Neural cell (in vitro differentiated cells): ENCODE data around the gene GRID1. TPM values are rescaled to one million over a fixed set of nuclear protein-coding genes. Genes with fewer than 3 reads are reported as not detected.

ENCODE experiments used
- H2AFZ ChIP-seq: fragments of 200-600, 300-800 bp; sonication (generic), shearing (Covaris generic); 2 replicates; pipeline ENCODE4 v1.6.0; 2014; ENCODE audit warnings: low read depth, mild to moderate bottlenecking, antibody characterized with exemption, low read length, moderate library complexity
- H3F3A ChIP-seq: fragments of 200-600 bp; shearing (Covaris generic); 2 replicates; pipeline ENCODE4 v1.6.1; 2016; ENCODE audit warnings: mild to moderate bottlenecking, moderate library complexity, mixed read lengths, antibody characterized with exemption, low read length; ENCODE audit not compliant: insufficient read depth, poor library complexity, severe bottlenecking
- H3K27ac ChIP-seq: fragments of 200-600, 300-800 bp; sonication (generic), shearing (Covaris generic); 2 replicates; pipeline ENCODE4 v1.5.1; 2014; ENCODE audit warnings: mild to moderate bottlenecking, low read length, moderate library complexity
- H3K27me3 ChIP-seq: fragments of 300-800, 200-600 bp; sonication (generic), shearing (Covaris generic); 2 replicates; pipeline ENCODE4 v1.6.0; 2014; ENCODE audit warnings: mild to moderate bottlenecking, low read depth, low read length, moderate library complexity; ENCODE audit not compliant: insufficient read depth
- H3K36me3 ChIP-seq: fragments of 300-800, 200-600 bp; sonication (generic), shearing (Covaris generic); 2 replicates; pipeline ENCODE4 v1.5.1; 2014; ENCODE audit warnings: mild to moderate bottlenecking, antibody characterized with exemption, low read length, moderate library complexity; ENCODE audit not compliant: insufficient read depth
- H3K4me2 ChIP-seq: fragments of 300-800, 200-600 bp; sonication (generic), shearing (Covaris generic); 2 replicates; pipeline ENCODE4 v1.6.0; 2014; ENCODE audit warnings: mild to moderate bottlenecking, low read length
- H3K4me3 ChIP-seq: fragments of 300-800, 200-600 bp; sonication (generic), shearing (Covaris generic); 2 replicates; pipeline ENCODE4 v1.5.1; 2014; ENCODE audit warnings: mild to moderate bottlenecking, low read length, moderate library complexity
- H3K79me2 ChIP-seq: fragments of 200-600 bp; shearing (Covaris generic); replicated peaks from 2 replicates; pipeline ENCODE4 v1.6.0; 2014; ENCODE audit warnings: mild to moderate bottlenecking, low read length, moderate library complexity; ENCODE audit not compliant: insufficient read depth
- H3K9ac ChIP-seq: fragments of 300-800, 200-600 bp; sonication (generic), shearing (Covaris generic); 2 replicates; pipeline ENCODE4 v1.6.1; 2016; ENCODE audit warnings: mild to moderate bottlenecking, low read length, mixed read lengths
- H3K9me2 ChIP-seq: fragments of 200-600 bp; shearing (Covaris generic); 2 replicates; pipeline ENCODE4 v1.6.1; 2016; ENCODE audit warnings: mild to moderate bottlenecking, low read length, mixed read lengths; ENCODE audit not compliant: insufficient read depth
- H3K9me3 ChIP-seq: fragments of 200-600, 300-800 bp; sonication (generic), shearing (Covaris generic); 2 replicates; pipeline ENCODE4 v1.6.1; 2016; ENCODE audit warnings: mild to moderate bottlenecking, mixed run types, low read length, moderate library complexity, mixed read lengths
- H4K20me1 ChIP-seq: fragments of 200-600 bp; shearing (Covaris generic); 2 replicates; pipeline ENCODE4 v1.6.1; 2016; ENCODE audit warnings: mild to moderate bottlenecking, mixed run types; ENCODE audit not compliant: insufficient read depth
- EP300 ChIP-seq: fragments of 450-650 bp; conservative IDR thresholded peaks from 2 replicates; pipeline ENCODE4 v1.6.1; 2014; ENCODE audit warnings: antibody characterized with exemption, mild to moderate bottlenecking, moderate library complexity; ENCODE audit not compliant: poor library complexity, severe bottlenecking
- EZH2 ChIP-seq: fragments of 200-600, 300-800 bp; shearing (Covaris generic), sonication (generic); IDR thresholded peaks from 2 replicates; pipeline ENCODE4 v1.6.1; 2014; ENCODE audit warnings: antibody characterized with exemption, low read length, borderline replicate concordance, mild to moderate bottlenecking; ENCODE audit not compliant: insufficient read depth, poor library complexity, severe bottlenecking
- MXI1 ChIP-seq: fragments of 450-650 bp; conservative IDR thresholded peaks from 2 replicates; pipeline ENCODE4 v1.6.1; 2014; ENCODE audit warnings: antibody characterized with exemption, mild to moderate bottlenecking; ENCODE audit not compliant: poor library complexity, severe bottlenecking
- POLR2AphosphoS5 ChIP-seq: IDR thresholded peaks from 2 replicates; pipeline ENCODE4 v1.6.1; 2012
- RAD21 ChIP-seq: fragments of 450-650 bp; conservative IDR thresholded peaks from 2 replicates; pipeline ENCODE4 v1.6.1; 2014; ENCODE audit warnings: antibody characterized with exemption, mild to moderate bottlenecking, moderate library complexity
- SMC3 ChIP-seq: fragments of 450-650 bp; conservative IDR thresholded peaks from 2 replicates; pipeline ENCODE4 v1.6.1; 2014; ENCODE audit warnings: antibody characterized with exemption, mild to moderate bottlenecking, moderate library complexity; ENCODE audit not compliant: poor library complexity
- TAF1 ChIP-seq: IDR thresholded peaks from 2 replicates; pipeline ENCODE4 v1.6.1; 2012; ENCODE audit warnings: low read depth
- polyA plus RNA-seq: library from polyadenylated mRNA; depleted of rRNA; stranded (reverse); fragments of >200 nt; gene quantifications from 2 replicates; pipeline ENCODE4 v1.2.3, GENCODE V29; 2014
- small RNA-seq, 3 experiments: library from RNA; depleted of rRNA; stranded (forward); fragments of <200 nt; gene quantifications; one replicate each; pipeline ENCODE3, GENCODE V24; 2012
- TF ChIP-seq, protein P1 (sequence below): fragments of 450-650 bp; IDR thresholded peaks from 2 replicates; pipeline ENCODE4 v1.5.1; 2014; ENCODE audit warnings: antibody characterized with exemption, mild to moderate bottlenecking, moderate library complexity; ENCODE audit not compliant: poor library complexity, severe bottlenecking
- TF ChIP-seq, protein P2 (sequence below): IDR thresholded peaks from 2 replicates; pipeline ENCODE4 v1.6.1; 2012; ENCODE audit warnings: borderline replicate concordance

Gene GRID1
- polyA plus RNA-seq, 1 donor from 2014 or later = 7.3 TPM

DNA sequence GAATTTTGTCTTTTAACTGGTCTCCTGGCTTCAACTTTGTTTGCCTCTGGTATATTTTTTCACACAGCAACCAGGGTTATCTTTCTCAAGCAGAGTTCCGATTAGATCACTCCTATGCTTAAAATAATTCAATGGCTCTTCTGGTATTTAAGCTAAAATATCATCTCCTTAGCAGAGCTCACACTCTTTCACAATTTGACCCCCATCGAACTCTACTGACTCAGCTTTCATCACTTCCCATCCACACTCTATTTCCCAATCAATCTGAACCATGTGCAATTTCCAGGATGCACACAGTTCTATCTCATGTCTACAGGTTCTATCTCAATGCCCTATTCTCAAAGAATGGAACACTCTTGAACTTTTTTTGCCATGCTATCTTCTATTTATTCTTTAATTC lies 809.5 kb downstream of the GRID1 start:
- Histone ChIP-seq H3F3A (no peaks in the 10 kb centered on the region), H3K36me3 (no peaks in the 10 kb centered on the region), H3K9me3 (no peaks in the 10 kb centered on the region), H3K9me2 (no peaks in the 10 kb centered on the region), H3K9ac (no peak overlapping the region), H3K27me3 (no peaks in the 10 kb centered on the region), H3K27ac (no peak overlapping the region), H2AFZ (no peak overlapping the region), H3K4me3 (no peak overlapping the region), H4K20me1 (no peaks in the 10 kb centered on the region), H3K79me2 (no peaks in the 10 kb centered on the region), H3K4me2 (no peak overlapping the region)
- TF ChIP-seq SMC3 (no peak), TAF1 (no peak), POLR2AphosphoS5 (no peak), EP300 (no peak), RAD21 (no peak), EZH2 (no peak), MXI1 (no peak)
- TF ChIP-seq, protein P1, sequence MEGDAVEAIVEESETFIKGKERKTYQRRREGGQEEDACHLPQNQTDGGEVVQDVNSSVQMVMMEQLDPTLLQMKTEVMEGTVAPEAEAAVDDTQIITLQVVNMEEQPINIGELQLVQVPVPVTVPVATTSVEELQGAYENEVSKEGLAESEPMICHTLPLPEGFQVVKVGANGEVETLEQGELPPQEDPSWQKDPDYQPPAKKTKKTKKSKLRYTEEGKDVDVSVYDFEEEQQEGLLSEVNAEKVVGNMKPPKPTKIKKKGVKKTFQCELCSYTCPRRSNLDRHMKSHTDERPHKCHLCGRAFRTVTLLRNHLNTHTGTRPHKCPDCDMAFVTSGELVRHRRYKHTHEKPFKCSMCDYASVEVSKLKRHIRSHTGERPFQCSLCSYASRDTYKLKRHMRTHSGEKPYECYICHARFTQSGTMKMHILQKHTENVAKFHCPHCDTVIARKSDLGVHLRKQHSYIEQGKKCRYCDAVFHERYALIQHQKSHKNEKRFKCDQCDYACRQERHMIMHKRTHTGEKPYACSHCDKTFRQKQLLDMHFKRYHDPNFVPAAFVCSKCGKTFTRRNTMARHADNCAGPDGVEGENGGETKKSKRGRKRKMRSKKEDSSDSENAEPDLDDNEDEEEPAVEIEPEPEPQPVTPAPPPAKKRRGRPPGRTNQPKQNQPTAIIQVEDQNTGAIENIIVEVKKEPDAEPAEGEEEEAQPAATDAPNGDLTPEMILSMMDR = no peak
- TF ChIP-seq, protein P2, sequence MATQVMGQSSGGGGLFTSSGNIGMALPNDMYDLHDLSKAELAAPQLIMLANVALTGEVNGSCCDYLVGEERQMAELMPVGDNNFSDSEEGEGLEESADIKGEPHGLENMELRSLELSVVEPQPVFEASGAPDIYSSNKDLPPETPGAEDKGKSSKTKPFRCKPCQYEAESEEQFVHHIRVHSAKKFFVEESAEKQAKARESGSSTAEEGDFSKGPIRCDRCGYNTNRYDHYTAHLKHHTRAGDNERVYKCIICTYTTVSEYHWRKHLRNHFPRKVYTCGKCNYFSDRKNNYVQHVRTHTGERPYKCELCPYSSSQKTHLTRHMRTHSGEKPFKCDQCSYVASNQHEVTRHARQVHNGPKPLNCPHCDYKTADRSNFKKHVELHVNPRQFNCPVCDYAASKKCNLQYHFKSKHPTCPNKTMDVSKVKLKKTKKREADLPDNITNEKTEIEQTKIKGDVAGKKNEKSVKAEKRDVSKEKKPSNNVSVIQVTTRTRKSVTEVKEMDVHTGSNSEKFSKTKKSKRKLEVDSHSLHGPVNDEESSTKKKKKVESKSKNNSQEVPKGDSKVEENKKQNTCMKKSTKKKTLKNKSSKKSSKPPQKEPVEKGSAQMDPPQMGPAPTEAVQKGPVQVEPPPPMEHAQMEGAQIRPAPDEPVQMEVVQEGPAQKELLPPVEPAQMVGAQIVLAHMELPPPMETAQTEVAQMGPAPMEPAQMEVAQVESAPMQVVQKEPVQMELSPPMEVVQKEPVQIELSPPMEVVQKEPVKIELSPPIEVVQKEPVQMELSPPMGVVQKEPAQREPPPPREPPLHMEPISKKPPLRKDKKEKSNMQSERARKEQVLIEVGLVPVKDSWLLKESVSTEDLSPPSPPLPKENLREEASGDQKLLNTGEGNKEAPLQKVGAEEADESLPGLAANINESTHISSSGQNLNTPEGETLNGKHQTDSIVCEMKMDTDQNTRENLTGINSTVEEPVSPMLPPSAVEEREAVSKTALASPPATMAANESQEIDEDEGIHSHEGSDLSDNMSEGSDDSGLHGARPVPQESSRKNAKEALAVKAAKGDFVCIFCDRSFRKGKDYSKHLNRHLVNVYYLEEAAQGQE = no peak

Small RNA genes within 50 kb of the gene (small RNA-seq; reads per million reads assigned to genes)
- 8.2 to 36.2 (median 23.5) reads per million in 3 experiments for gene MIR346
- gene RF02271 = 0 reads per million in 3 experiments
- 0 reads per million in 3 experiments for gene RN7SKP238
- gene RNA5SP322 = 0 to 0.03 (median 0) reads per million in 3 experiments

Other genes starting within 250 kb of the GRID1 start
- gene WAPL, start 155.0 kb upstream of the GRID1 start, polyA plus RNA-seq = 26.3 and 30.6 TPM in 2 replicates